Measurements from ENCODE around the gene PHF8. TPM values are rescaled to one million over a fixed set of nuclear protein-coding genes. Genes with fewer than 3 reads are reported as not detected.

PHF8 gene
- total RNA-seq: 10.7 TPM
- long read RNA-seq, partial matches to known transcripts: 1 of 2 reads
- long read RNA-seq, other reads (novel, unspliced or antisense): 1 of 2 reads

DNA sequence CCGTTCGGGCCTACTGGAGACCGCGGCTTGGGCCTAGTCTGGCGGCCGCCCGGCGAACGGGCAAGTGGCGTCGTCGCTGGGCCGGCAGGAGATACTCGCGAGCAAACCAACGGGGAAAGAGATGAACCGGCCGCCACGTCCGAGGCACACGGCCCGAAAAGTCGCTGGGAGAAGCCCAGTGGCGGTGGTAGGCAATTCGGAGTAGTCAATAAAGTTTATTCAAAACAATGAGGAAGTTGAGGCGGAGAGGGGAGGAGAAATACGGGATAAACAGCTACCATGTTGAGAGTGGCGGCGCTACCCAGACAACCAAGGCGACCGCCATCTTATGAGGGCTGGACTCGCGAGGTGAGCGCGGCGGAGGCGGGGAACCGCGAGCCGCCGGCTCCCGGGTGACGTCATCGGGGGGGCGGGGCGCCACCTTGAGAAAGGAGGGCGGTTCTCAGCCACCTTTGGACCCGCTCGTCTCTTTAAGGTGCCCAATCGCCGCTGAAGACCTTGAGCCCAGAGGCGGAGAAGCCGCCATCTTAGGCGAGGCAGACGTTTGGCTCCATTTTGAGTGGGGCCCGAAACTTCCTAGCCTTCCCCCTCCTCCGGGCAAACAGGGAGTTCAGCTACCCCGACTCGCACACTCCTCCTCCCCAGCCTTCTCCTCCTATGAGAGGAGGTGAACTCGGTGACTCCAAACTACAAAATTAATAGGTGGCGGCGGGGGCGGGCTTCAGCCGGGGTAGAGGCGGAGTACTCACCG lies at the start of gene PHF8:
Gene PHF8 (minus strand): TSS at position 348 of the 751 bp plus-strand sequence. CDS start 1,745 bp downstream, outside the sequence.
- ATAC-seq: peak; percentile 95
- intact Hi-C loops (cut with micrococcal nuclease): no loop called here
- DNase-seq: peak; percentile 96

- intact Hi-C loops (cut with micrococcal nuclease): no loop called here
- ATAC-seq (no peak), DNase-seq (no peak)
These were observed 49.3 kb upstream of the PHF8 start for GRCh38 chrX:54093571-54093970.

DNA sequence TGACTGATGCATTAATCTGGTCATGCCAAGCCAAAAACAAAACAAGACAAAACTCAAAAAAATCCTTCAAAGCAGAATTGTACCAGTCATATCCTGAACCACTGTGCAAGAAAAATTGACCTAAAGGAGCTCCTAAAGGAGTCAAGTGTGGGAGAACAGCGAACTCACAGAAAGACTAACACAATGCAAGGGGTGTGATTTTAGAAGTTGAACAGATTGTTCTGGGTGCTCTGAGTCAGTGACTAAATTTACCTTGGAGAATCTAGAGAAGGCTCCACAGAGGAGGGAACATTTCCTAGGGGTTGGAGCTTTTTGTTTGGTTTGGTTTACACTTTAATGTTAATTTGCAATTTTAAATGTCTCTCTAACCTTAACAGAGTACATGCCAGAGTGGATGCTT lies 48.9 kb upstream of the PHF8 start:
- ATAC-seq: no peak

GRCh38 chrX:54090880-54091279 lies 46.6 kb upstream of the PHF8 start:
- intact Hi-C loops (cut with micrococcal nuclease): no loop called here
- no peak for DNase-seq
- ATAC-seq: no peak

More for the DNA sequence above, 48.9 kb upstream of the PHF8 start:
- DNase-seq: no peak
- intact Hi-C loops (cut with micrococcal nuclease): no loop called here

GRCh38 chrX:54089191-54089590 lies 44.9 kb upstream of the PHF8 start:
- intact Hi-C loops (cut with micrococcal nuclease): no loop called here
- no peak for DNase-seq
- ATAC-seq: no peak

DNA sequence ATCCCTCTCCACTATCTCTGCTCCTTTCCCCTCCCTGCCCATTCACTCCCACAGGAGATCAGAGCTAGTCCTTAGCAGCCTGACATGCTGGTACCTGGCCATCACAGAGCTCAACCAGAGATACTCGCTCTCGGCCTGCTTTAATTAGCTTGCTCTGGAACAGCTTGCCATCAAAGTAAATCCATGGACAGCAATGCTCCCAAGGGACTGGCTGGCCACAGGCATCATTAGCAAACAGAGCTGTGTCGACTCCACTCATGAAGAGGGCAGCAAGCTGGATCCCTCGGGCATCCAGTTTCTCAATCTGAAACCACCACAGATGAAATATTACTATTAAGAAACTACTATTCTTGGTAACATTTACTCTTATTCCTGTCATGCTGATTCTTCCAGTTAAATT lies 43.4 kb upstream of the PHF8 start:
- intact Hi-C loops (cut with micrococcal nuclease): no loop called here
- ATAC-seq: no peak
- DNase-seq: no peak

DNA sequence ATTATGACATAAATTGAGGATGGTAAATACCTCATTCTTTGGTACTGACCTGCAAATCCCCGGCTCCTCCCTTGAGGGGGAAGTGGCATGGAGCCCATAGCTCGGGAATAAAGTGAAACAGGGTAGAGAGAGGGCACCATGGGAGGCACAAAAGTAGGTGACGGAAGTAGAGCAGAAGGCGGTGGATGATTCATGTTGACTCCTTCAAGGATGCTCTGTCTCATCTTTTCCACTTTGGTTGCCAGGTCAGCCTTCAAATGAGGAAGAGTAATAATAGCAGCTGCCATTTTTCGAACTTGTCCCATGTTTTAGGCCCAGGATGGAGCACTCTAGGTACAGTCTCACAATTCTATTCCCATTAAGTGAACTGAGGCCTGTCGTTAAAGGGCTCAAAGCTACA lies 41.4 kb upstream of the PHF8 start:
- intact Hi-C loops (cut with micrococcal nuclease): no loop called here

GRCh38 chrX:54076903-54077302 lies 32.6 kb upstream of the PHF8 start:
- ATAC-seq (no peak), DNase-seq (no peak)
- intact Hi-C loops (cut with micrococcal nuclease): no loop called here

More for the DNA sequence above, 41.4 kb upstream of the PHF8 start:
- ATAC-seq (no peak), DNase-seq (no peak)

DNA sequence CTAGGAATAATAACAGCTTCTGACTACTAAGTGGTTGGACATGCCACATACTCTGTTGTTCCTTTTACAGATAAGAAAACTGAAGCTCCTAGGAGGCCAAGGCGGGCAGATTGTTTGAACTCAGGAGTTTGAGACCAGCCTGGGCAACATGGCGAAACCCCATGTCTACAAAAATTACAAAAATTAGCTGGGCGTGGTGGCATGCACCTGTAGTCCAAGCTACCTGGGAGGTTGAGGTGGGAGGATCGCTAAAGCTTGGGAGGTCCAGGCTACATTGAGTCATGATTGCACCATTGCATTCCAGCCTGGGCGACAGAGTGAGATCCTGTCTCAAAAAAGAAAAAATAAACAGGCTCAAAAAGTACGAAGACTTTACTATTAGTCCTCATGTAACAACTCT lies 30.6 kb upstream of the PHF8 start:
- DNase-seq: no peak
- intact Hi-C loops (cut with micrococcal nuclease): no loop called here
- ATAC-seq: no peak

GRCh38 chrX:54067766-54068165 lies 23.5 kb upstream of the PHF8 start:
- ATAC-seq (no peak), DNase-seq (no peak)
- intact Hi-C loops (cut with micrococcal nuclease): no loop called here

DNA sequence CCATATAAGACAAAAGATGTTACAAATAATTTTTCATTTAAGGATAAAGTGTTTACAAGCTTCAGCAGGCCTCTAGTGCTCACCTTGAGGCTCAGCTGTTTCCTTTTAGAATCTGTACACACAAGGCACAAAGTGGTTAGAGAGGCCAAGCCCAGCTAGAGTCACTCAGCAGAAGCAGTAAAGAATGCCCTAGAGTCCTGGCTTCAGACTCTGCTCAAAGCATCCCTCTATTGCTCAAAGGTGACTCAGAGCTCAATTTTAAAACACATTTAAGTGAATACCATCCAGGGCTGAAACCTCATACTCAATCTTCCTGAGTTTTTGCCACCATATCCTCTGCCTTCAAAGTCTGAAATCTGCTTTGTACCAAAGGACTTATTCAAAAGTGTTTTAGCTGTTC lies 22.6 kb upstream of the PHF8 start:
- intact Hi-C loops (cut with micrococcal nuclease): no loop called here
- no peak for ATAC-seq

GRCh38 chrX:54064564-54064963 lies 20.3 kb upstream of the PHF8 start:
- intact Hi-C loops (cut with micrococcal nuclease): no loop called here
- no peak for ATAC-seq
- no peak for DNase-seq

More for the DNA sequence above, 22.6 kb upstream of the PHF8 start:
- no peak for DNase-seq

- ATAC-seq (no peak), DNase-seq (no peak)
- intact Hi-C loops (cut with micrococcal nuclease): no loop called here
These were observed 19.1 kb upstream of the PHF8 start for GRCh38 chrX:54063361-54063760.

DNA sequence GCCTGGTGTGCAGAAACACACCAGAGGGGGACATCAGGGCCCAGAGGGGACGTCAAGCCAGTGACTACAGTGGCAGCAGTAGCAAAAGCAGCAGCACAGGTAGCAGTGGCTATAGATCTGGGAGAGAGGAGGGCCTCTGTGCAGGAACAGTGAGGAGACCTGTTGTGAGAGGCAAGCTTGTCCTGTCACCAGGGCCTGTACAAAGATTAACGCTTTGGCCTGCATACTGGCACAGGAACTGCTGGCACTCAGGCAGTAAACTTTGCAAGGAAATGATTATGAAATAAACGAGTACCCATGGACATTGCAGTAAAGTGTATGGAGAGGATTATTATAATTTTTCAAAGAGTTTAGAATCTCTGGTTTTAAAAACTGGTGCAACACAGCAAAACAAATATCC lies 5.5 kb upstream of the PHF8 start:
- intact Hi-C loops (cut with micrococcal nuclease): no loop called here
- DNase-seq: no peak
- ATAC-seq: peak; percentile 71

- no peak for ATAC-seq
These were observed 4.1 kb upstream of the PHF8 start for GRCh38 chrX:54048412-54048811.

DNA sequence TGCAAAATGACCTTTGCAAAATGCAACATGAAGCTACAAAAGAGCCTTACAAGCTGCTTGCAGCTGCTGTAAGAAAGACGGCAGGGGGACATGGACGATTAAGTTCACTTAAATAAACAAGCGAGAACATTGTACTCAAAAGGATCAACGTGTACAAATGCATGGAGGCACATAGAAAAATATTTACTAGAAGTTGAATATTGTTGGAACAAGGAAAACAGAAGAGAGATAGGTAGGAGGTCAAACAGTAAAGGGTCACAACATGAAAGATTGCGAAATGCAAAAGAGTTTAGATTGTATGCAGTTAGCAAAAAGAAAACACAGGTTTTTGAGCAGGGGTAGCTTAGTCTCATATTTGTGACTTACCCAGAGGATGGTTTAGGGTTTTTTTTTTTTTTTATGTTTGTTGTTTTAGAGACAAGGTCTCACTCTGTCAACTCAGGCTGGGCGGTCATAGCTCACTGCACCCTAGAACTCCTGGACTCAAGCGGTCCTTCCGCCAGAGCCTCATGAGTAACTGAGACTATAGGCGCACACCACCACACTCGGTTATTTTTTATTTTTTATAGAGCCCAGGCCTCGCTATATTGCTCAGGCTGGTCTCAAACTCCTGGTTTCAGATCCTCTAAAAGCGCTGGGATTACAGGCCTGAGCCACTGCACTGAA lies 1.4 kb upstream of the PHF8 start:
- no peak for DNase-seq
- no peak for ATAC-seq
- intact Hi-C loops (cut with micrococcal nuclease): no loop called here

More at GRCh38 chrX:54048412-54048811, 4.1 kb upstream of the PHF8 start:
- DNase-seq: no peak
- intact Hi-C loops (cut with micrococcal nuclease): no loop called here

GRCh38 chrX:54044877-54045338 lies 635 bp upstream of the PHF8 start:
- intact Hi-C loops (cut with micrococcal nuclease): no loop called here
- ATAC-seq (peak; percentile 1), DNase-seq (no peak)

- intact Hi-C loops (cut with micrococcal nuclease): no loop called here
- peak; percentile 73 for ATAC-seq
- no peak for DNase-seq
These were observed 640 bp downstream of the PHF8 start for GRCh38 chrX:54043541-54044125.

GRCh38 chrX:54043056-54043455 lies 1.2 kb downstream of the PHF8 start:
- ATAC-seq (no peak), DNase-seq (no peak)
- intact Hi-C loops (cut with micrococcal nuclease): no loop called here

- peak; percentile 48 for DNase-seq
- ATAC-seq: peak; percentile 19
- intact Hi-C loops (cut with micrococcal nuclease): no loop called here
These were observed 1.7 kb downstream of the PHF8 start for GRCh38 chrX:54042609-54043021.
